SU-DHL-6 (cell line): Measurements from ENCODE around the gene PHYHD1.

Experiments
- H2AFZ ChIP-seq: fragments of 200-600 bp; sonication (generic); 2 replicates; pipeline ENCODE4 v1.6.1; 2014; ENCODE audit warnings: low read depth, mild to moderate bottlenecking, moderate library complexity, mixed read lengths, antibody characterized with exemption, low read length; ENCODE audit not compliant: severe bottlenecking
- H3F3A ChIP-seq: fragments of 200-600 bp; shearing (Covaris generic); 2 replicates; pipeline ENCODE4 v1.6.0; 2016; ENCODE audit warnings: antibody characterized with exemption, mild to moderate bottlenecking; ENCODE audit not compliant: insufficient read depth
- H3K27ac ChIP-seq: fragments of 200-600 bp; sonication (generic); 2 replicates; pipeline ENCODE4 v1.5.1; 2016; ENCODE audit warnings: low read depth, mild to moderate bottlenecking, low read length, moderate library complexity, mixed read lengths
- H3K27me3 ChIP-seq: fragments of 200-600 bp; sonication (generic), shearing (Covaris generic); 2 replicates; pipeline ENCODE4 v1.6.0; 2014; ENCODE audit warnings: mild to moderate bottlenecking, low read length
- H3K36me3 ChIP-seq: fragments of 200-600 bp; sonication (generic); 2 replicates; pipeline ENCODE4 v1.6.1; 2014; ENCODE audit warnings: mild to moderate bottlenecking, low read length, mixed read lengths
- H3K4me2 ChIP-seq: fragments of 300-600, 200-600 bp; shearing (Covaris generic), sonication (generic); 2 replicates; pipeline ENCODE4 v1.6.0; 2014; ENCODE audit warnings: low read length, low read depth, mild to moderate bottlenecking; ENCODE audit not compliant: poor library complexity, severe bottlenecking
- H3K4me3 ChIP-seq: fragments of 200-600 bp; sonication (generic); 2 replicates; pipeline ENCODE4 v1.5.1; 2014; ENCODE audit warnings: antibody characterized with exemption, low read length, mild to moderate bottlenecking, mixed read lengths; ENCODE audit not compliant: insufficient read depth, poor library complexity, severe bottlenecking
- H3K79me2 ChIP-seq: fragments of 200-600 bp; sonication (generic); 2 replicates; pipeline ENCODE4 v1.6.1; 2014; ENCODE audit warnings: mild to moderate bottlenecking, low read length, moderate library complexity; ENCODE audit not compliant: insufficient read depth
- H3K9ac ChIP-seq: fragments of 200-600 bp; sonication (generic); 2 replicates; pipeline ENCODE4 v1.7.0; 2014; ENCODE audit warnings: mild to moderate bottlenecking, low read length
- H3K9me2 ChIP-seq: fragments of 200-600 bp; sonication (generic); replicated peaks from 2 replicates; pipeline ENCODE4 v1.6.1; 2014; ENCODE audit warnings: low read length; ENCODE audit not compliant: insufficient read depth
- H3K9me3 ChIP-seq: fragments of 200-600 bp; sonication (generic); 2 replicates; pipeline ENCODE4 v1.6.1; 2014; ENCODE audit warnings: low read length, mixed read lengths; ENCODE audit not compliant: insufficient read depth
- H4K20me1 ChIP-seq: fragments of 200-600 bp; sonication (generic); 2 replicates; pipeline ENCODE4 v1.6.1; 2014; ENCODE audit warnings: low read depth, mild to moderate bottlenecking, antibody characterized with exemption, low read length, moderate library complexity, mixed read lengths
- EZH2phosphoT487 ChIP-seq: fragments of 200-600 bp; sonication (generic), shearing (Covaris generic); conservative IDR thresholded peaks from 2 replicates; pipeline ENCODE4 v1.6.1; 2018; ENCODE audit warnings: mild to moderate bottlenecking, antibody characterized with exemption, low read length, moderate library complexity, mixed read lengths
- TF ChIP-seq, protein P1 (sequence below): fragments of 200-600 bp; sonication (generic); IDR thresholded peaks from one replicate; pipeline ENCODE4 v1.5.1; 2017; ENCODE audit warnings: antibody characterized with exemption, mild to moderate bottlenecking, low read length, moderate library complexity; ENCODE audit not compliant: insufficient read depth, poor library complexity, severe bottlenecking

PHYHD1 gene

DNA sequence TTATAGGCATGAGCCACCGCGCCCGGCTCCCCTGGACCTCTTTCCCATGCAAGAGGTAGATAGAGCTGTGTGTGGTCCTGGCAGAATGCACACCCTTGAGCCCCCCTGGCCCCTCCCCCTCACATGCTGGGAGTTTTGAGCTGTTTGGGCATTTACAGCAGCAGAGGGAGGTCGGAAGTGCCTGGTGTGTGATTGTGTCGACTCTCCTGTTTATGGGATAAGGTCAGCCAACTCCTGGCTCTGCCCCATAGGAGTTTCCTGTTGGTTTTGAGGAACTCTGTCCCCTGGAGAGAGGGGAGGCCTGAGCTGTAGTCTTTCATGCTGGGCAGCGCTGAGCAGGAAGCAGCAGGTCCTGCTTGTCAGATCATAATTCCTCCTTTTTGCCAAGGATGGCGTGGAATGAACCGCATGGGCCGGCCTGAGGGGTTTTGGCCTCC, 32.9 kb upstream of the PHYHD1 start:
- Histone ChIP-seq H3K9ac (no peak overlapping the region), H4K20me1 (no peaks in the 10 kb centered on the region; the same call in 1 of the 2 replicates), H3K4me2 (no peak overlapping the region), H3K79me2 (peaks cover 66% of the 10 kb centered on the region), H2AFZ (no peak overlapping the region), H3K9me3 (no peaks in the 10 kb centered on the region), H3K36me3 (no peaks in the 10 kb centered on the region), H3K27me3 (no peaks in the 10 kb centered on the region), H3K4me3 (no peak overlapping the region), H3K27ac (no peak overlapping the region), H3F3A (no peaks in the 10 kb centered on the region), H3K9me2 (no peaks in the 10 kb centered on the region)
- TF ChIP-seq EZH2phosphoT487 = no peak
- TF ChIP-seq, protein P1, sequence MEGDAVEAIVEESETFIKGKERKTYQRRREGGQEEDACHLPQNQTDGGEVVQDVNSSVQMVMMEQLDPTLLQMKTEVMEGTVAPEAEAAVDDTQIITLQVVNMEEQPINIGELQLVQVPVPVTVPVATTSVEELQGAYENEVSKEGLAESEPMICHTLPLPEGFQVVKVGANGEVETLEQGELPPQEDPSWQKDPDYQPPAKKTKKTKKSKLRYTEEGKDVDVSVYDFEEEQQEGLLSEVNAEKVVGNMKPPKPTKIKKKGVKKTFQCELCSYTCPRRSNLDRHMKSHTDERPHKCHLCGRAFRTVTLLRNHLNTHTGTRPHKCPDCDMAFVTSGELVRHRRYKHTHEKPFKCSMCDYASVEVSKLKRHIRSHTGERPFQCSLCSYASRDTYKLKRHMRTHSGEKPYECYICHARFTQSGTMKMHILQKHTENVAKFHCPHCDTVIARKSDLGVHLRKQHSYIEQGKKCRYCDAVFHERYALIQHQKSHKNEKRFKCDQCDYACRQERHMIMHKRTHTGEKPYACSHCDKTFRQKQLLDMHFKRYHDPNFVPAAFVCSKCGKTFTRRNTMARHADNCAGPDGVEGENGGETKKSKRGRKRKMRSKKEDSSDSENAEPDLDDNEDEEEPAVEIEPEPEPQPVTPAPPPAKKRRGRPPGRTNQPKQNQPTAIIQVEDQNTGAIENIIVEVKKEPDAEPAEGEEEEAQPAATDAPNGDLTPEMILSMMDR = no peak

DNA sequence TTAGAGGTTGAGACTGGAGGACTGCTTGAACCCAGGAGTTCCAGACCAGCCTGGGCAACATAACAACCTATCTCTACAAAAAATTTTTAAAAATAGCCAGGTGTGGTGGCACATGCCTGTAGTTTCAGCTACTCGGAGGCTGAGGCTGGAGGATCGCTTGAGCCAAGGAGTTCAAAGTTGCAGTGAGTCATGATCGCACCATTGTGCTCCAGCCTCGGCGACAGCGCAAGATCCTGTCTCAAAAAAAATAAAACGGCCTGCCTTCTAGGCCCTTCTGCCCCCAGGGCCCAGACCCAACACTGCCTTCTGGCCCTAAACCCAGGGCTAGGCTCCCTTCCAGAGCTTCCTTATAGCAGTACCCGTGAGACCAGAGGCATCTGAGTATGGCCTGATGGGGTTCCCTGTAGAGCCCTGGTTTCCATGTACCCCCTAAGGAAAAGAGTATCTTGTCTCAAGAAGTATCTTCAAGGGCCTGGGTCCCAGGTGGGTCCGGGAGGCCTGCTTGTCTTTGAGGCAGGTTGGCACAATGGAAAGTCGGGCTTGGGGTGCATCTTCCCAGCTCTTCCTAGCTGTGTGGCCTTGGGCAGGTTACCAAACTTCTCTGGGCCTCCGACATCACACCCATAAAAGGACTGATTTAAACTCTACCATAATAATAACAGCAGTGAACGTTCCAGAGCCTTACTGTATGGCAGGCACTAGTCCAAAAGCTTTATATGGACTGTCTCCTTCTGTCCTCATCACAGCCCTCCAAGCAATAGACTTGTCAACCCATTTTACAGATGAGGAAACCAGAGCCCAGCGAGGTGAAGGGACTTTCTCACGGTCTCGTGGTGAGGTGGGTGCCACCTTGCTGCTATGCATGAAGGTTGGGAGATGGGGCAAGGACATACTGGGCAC, 29.2 kb upstream of the PHYHD1 start:
- Histone ChIP-seq H3K79me2 (peaks cover 34% of the 10 kb centered on the region), H3K4me2 (no peak overlapping the region), H4K20me1 (no peaks in the 10 kb centered on the region; the same call in 1 of the 2 replicates)

DNA sequence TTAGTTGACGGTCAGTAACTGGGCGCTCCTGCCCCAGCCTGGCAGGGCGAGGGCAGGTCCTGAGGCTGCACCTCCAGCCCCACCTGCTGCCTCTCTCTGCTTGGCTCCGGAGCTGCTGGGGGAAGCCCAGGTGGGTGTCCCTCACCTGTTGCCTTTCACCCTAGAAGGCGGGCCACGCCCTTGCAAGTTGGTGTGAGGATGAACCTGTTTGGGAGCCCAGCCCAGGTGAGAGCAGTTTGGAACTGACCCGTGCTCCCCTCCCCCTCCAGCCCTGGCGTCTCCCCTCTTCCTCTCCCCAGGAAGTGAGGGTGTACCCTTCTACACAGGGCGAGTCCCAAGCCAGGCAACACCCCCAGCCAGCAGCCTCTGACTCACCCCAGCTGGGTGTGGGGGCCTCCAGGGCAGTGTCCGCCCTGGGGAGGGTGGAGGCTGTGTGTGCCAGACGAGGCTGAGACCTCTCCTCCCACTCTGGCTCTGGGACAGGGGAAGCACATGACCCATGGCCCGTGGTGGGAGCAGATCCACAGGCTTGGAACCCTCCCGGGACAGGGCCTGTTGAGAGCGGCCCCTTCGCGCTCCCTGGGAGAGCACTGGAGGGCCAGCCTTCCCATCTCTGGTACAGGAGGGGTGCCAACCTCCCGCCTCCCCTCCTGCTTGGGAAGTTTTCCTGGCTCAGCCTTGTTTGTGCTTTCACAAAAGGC, 28.4 kb upstream of the PHYHD1 start:
- Histone ChIP-seq H3K9ac (no peak overlapping the region), H3K79me2 (peaks cover 26% of the 10 kb centered on the region), H2AFZ (no peak overlapping the region), H3K4me2 (no peak overlapping the region), H3K27me3 (no peaks in the 10 kb centered on the region), H3F3A (no peaks in the 10 kb centered on the region), H4K20me1 (no peaks in the 10 kb centered on the region; the same call in 1 of the 2 replicates), H3K4me3 (no peak overlapping the region), H3K36me3 (no peaks in the 10 kb centered on the region), H3K9me3 (no peaks in the 10 kb centered on the region), H3K9me2 (no peaks in the 10 kb centered on the region), H3K27ac (no peak overlapping the region)
- no peak for TF ChIP-seq EZH2phosphoT487
- TF ChIP-seq, protein P1 = no peak

More for the DNA sequence above, 29.2 kb upstream of the PHYHD1 start:
- no peak overlapping the region for H3K9ac ChIP-seq
- H3K36me3 ChIP-seq = no peaks in the 10 kb centered on the region
- H3K27me3 ChIP-seq = no peaks in the 10 kb centered on the region
- H3K4me3 ChIP-seq = no peak overlapping the region
- TF ChIP-seq EZH2phosphoT487 = no peak
- TF ChIP-seq, protein P1 = no peak
- no peaks in the 10 kb centered on the region for H3F3A ChIP-seq
- no peaks in the 10 kb centered on the region for H3K9me2 ChIP-seq
- H2AFZ ChIP-seq = no peak overlapping the region
- no peaks in the 10 kb centered on the region for H3K9me3 ChIP-seq
- no peak overlapping the region for H3K27ac ChIP-seq
